ENCODE results near the gene OOSP1. TPM values are rescaled to one million over a fixed set of nuclear protein-coding genes. Genes with fewer than 3 reads are reported as not detected.

Gene OOSP1
- total RNA-seq, 1 experiment from 2014 or later: not detected

GRCh38 chr11:59931688-59932087, 6.5 kb upstream of the OOSP1 start:
- TF ChIP-seq, protein P1, sequence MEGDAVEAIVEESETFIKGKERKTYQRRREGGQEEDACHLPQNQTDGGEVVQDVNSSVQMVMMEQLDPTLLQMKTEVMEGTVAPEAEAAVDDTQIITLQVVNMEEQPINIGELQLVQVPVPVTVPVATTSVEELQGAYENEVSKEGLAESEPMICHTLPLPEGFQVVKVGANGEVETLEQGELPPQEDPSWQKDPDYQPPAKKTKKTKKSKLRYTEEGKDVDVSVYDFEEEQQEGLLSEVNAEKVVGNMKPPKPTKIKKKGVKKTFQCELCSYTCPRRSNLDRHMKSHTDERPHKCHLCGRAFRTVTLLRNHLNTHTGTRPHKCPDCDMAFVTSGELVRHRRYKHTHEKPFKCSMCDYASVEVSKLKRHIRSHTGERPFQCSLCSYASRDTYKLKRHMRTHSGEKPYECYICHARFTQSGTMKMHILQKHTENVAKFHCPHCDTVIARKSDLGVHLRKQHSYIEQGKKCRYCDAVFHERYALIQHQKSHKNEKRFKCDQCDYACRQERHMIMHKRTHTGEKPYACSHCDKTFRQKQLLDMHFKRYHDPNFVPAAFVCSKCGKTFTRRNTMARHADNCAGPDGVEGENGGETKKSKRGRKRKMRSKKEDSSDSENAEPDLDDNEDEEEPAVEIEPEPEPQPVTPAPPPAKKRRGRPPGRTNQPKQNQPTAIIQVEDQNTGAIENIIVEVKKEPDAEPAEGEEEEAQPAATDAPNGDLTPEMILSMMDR (IDR thresholded peaks at IDR 0.05): no peak
- no peaks in the 10 kb centered on the region for H3K27me3 ChIP-seq (ENCODE audit: control insufficient read depth, insufficient read depth, low read length)
- ATAC-seq (no peak), DNase-seq (ENCODE audit: low read depth, low spot score) (no peak)
- intact Hi-C loops (cut with micrococcal nuclease; ENCODE audit: unreplicated experiment): no loop called here
- H3K4me3 ChIP-seq (ENCODE audit: low read depth in 2 of 2, low read length in 2 of 2): no peak overlapping the region
- CTCF ChIA-PET: interaction anchor here (0.6 kb wide), 1 partner anchor 62 kb away, joined by 6 read pairs; no protein-coding TSS in a partner anchor
- no peaks in the 10 kb centered on the region for H3K9me3 ChIP-seq (ENCODE audit: control insufficient read depth, insufficient read depth, low read depth, low read length)
- BruUV-seq (replicated peaks): no TSS peak
- in situ Hi-C loops (cut with HindIII; ENCODE audit: low pct_unique_long_range_greater_than_20kb, low sequenced_read_pairs): no loop called here
- no peak overlapping the region for H3K27ac ChIP-seq (ENCODE audit: low read length)
- H3K36me3 ChIP-seq (ENCODE audit: control insufficient read depth, insufficient read depth, low read length): no peaks in the 10 kb centered on the region
- H3K4me1 ChIP-seq (ENCODE audit: control insufficient read depth, insufficient read depth, low read length): no peaks in the 10 kb centered on the region
- POLR2A ChIA-PET: no interaction called here

GRCh38 chr11:59938718-59939117, 486 bp downstream of the OOSP1 start:
- POLR2A ChIA-PET: no interaction called here
- CTCF ChIA-PET: no interaction called here
- Histone ChIP-seq H3K27me3 (ENCODE audit: control insufficient read depth, insufficient read depth, low read length) (no peaks in the 10 kb centered on the region), H3K27ac (ENCODE audit: low read length) (no peak overlapping the region), H3K4me1 (ENCODE audit: control insufficient read depth, insufficient read depth, low read length) (no peaks in the 10 kb centered on the region), H3K4me3 (ENCODE audit: low read depth in 2 of 2, low read length in 2 of 2) (no peak overlapping the region), H3K36me3 (ENCODE audit: control insufficient read depth, insufficient read depth, low read length) (no peaks in the 10 kb centered on the region), H3K9me3 (ENCODE audit: control insufficient read depth, insufficient read depth, low read depth, low read length) (no peaks in the 10 kb centered on the region)
- intact Hi-C loops (cut with micrococcal nuclease; ENCODE audit: unreplicated experiment): no loop called here
- TF ChIP-seq, protein P1 (IDR thresholded peaks at IDR 0.05): no peak
- TF ChIP-seq SIN3A (IDR thresholded peaks at IDR 0.05; ENCODE audit: borderline replicate concordance, insufficient read depth, low read depth, low read length): no peak
- TF ChIP-seq, protein P2, sequence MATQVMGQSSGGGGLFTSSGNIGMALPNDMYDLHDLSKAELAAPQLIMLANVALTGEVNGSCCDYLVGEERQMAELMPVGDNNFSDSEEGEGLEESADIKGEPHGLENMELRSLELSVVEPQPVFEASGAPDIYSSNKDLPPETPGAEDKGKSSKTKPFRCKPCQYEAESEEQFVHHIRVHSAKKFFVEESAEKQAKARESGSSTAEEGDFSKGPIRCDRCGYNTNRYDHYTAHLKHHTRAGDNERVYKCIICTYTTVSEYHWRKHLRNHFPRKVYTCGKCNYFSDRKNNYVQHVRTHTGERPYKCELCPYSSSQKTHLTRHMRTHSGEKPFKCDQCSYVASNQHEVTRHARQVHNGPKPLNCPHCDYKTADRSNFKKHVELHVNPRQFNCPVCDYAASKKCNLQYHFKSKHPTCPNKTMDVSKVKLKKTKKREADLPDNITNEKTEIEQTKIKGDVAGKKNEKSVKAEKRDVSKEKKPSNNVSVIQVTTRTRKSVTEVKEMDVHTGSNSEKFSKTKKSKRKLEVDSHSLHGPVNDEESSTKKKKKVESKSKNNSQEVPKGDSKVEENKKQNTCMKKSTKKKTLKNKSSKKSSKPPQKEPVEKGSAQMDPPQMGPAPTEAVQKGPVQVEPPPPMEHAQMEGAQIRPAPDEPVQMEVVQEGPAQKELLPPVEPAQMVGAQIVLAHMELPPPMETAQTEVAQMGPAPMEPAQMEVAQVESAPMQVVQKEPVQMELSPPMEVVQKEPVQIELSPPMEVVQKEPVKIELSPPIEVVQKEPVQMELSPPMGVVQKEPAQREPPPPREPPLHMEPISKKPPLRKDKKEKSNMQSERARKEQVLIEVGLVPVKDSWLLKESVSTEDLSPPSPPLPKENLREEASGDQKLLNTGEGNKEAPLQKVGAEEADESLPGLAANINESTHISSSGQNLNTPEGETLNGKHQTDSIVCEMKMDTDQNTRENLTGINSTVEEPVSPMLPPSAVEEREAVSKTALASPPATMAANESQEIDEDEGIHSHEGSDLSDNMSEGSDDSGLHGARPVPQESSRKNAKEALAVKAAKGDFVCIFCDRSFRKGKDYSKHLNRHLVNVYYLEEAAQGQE (IDR thresholded peaks at IDR 0.05; ENCODE audit: insufficient read depth in 1 of 2, low read depth in 2 of 2, low read length in 1 of 2): no peak
- TF ChIP-seq TCF7L2 (IDR thresholded peaks at IDR 0.05; ENCODE audit: low read depth, low read length): no peak
- no peak for TF ChIP-seq POLR2AphosphoS5 (IDR thresholded peaks at IDR 0.05; ENCODE audit: low read depth, low read length)
- in situ Hi-C loops (cut with HindIII; ENCODE audit: low pct_unique_long_range_greater_than_20kb, low sequenced_read_pairs): no loop called here
- no TSS peak for BruUV-seq (replicated peaks)
- no peak for ATAC-seq
- DNase-seq (ENCODE audit: low read depth, low spot score): no peak

DNA sequence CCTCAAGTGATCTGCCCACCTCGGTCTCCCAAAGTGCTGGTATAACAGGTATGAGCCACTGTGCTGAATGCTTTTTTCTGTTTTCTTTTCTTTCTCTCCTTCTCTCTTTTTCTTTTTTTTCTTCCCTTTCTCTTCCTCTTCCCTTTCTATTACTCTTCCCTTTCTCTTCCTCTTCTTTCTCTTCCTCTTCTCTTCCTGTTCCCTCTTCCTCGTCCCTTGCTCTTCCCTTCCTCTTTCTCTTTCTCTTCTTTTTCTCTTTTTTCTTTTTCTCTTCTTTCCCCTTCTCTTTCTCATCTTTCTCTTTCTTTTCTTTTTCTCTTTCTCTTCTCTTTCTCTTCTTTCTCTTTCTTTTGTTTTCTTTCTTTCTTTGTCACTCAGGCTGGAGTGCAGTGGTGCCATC, 1.2 kb downstream of the OOSP1 start:
- intact Hi-C loops (cut with micrococcal nuclease; ENCODE audit: unreplicated experiment): no loop called here
- no peak for TF ChIP-seq POLR2AphosphoS5 (IDR thresholded peaks at IDR 0.05; ENCODE audit: low read depth, low read length)
- Histone ChIP-seq H3K27ac (ENCODE audit: low read length) (no peak overlapping the region), H3K4me1 (ENCODE audit: control insufficient read depth, insufficient read depth, low read length) (no peaks in the 10 kb centered on the region), H3K9me3 (ENCODE audit: control insufficient read depth, insufficient read depth, low read depth, low read length) (no peaks in the 10 kb centered on the region), H3K27me3 (ENCODE audit: control insufficient read depth, insufficient read depth, low read length) (no peaks in the 10 kb centered on the region), H3K36me3 (ENCODE audit: control insufficient read depth, insufficient read depth, low read length) (no peaks in the 10 kb centered on the region), H3K4me3 (ENCODE audit: low read depth in 2 of 2, low read length in 2 of 2) (no peak overlapping the region)
- CTCF ChIA-PET: no interaction called here
- BruUV-seq (replicated peaks): no TSS peak
- ATAC-seq (no peak), DNase-seq (ENCODE audit: low read depth, low spot score) (no peak)
- in situ Hi-C loops (cut with HindIII; ENCODE audit: low pct_unique_long_range_greater_than_20kb, low sequenced_read_pairs): no loop called here
- POLR2A ChIA-PET: no interaction called here
